Measurements from ENCODE around the gene PAPPA. TPM values are rescaled to one million over a fixed set of nuclear protein-coding genes. Genes with fewer than 3 reads are reported as not detected.

Gene PAPPA
- total RNA-seq, 1 experiment from 2014 or later = 0.22 TPM

DNA sequence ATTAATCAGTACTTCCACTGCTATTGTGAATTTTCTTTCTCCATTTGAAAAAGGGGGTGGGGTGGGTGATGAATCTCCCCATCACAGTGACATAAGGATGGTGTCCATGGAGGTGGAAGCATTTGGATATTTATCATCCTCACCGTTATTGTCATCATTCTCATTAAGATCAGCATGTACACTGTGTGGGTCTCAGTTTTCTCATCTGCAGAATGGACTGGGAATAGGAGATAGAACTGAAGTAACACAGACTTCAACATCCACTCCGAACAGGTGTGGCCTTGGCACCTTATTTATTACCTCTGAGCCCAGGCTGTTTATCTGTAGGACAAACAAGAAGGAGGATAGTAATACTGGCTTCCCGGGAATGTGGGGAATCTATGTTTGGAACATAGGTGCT is 165.9 kb downstream of the PAPPA start (continued):
- TF ChIP-seq SMAD3 (CRISPR knock-in tag; IDR thresholded peaks at IDR 0.05; ENCODE audit: borderline replicate concordance) = no peak
- no peak for TF ChIP-seq MYBL2 (CRISPR knock-in tag; IDR thresholded peaks at IDR 0.05)
- TF ChIP-seq, protein P1, sequence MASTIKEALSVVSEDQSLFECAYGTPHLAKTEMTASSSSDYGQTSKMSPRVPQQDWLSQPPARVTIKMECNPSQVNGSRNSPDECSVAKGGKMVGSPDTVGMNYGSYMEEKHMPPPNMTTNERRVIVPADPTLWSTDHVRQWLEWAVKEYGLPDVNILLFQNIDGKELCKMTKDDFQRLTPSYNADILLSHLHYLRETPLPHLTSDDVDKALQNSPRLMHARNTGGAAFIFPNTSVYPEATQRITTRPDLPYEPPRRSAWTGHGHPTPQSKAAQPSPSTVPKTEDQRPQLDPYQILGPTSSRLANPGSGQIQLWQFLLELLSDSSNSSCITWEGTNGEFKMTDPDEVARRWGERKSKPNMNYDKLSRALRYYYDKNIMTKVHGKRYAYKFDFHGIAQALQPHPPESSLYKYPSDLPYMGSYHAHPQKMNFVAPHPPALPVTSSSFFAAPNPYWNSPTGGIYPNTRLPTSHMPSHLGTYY (CRISPR knock-in tag; IDR thresholded peaks at IDR 0.05) = no peak
- TF ChIP-seq, protein P2, sequence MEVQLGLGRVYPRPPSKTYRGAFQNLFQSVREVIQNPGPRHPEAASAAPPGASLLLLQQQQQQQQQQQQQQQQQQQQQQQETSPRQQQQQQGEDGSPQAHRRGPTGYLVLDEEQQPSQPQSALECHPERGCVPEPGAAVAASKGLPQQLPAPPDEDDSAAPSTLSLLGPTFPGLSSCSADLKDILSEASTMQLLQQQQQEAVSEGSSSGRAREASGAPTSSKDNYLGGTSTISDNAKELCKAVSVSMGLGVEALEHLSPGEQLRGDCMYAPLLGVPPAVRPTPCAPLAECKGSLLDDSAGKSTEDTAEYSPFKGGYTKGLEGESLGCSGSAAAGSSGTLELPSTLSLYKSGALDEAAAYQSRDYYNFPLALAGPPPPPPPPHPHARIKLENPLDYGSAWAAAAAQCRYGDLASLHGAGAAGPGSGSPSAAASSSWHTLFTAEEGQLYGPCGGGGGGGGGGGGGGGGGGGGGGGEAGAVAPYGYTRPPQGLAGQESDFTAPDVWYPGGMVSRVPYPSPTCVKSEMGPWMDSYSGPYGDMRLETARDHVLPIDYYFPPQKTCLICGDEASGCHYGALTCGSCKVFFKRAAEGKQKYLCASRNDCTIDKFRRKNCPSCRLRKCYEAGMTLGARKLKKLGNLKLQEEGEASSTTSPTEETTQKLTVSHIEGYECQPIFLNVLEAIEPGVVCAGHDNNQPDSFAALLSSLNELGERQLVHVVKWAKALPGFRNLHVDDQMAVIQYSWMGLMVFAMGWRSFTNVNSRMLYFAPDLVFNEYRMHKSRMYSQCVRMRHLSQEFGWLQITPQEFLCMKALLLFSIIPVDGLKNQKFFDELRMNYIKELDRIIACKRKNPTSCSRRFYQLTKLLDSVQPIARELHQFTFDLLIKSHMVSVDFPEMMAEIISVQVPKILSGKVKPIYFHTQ (CRISPR knock-in tag; IDR thresholded peaks at IDR 0.05) = no peak

DNA sequence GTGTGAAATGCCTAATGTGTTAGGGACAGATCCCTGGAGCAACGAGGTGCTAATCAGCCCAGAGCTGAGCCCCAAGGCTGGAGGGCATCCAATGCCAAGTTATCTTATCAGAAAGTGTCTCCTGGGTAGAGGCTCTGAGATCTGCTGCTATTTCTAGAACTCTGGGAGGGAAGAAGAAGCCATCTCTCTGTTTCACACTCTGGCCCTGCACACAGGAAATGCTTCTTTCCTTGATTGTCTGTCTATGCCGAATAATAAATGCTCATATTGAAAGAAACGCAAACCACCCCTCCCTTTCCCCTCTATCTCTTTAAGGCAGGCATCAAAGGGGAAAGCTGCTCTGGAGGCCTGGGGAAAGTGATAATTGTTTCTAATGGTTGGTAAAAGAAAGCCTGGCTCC is 166.7 kb downstream of the PAPPA start:
- Mint-ChIP-seq H3K36me3 (no peaks in the 10 kb centered on the region), H3K27ac (no peak overlapping the region), H3K27me3 (ENCODE audit: low read depth) (peaks cover 11% of the 10 kb centered on the region; the same call in 1 of the 2 replicates), H3K4me3 (no peak overlapping the region), H3K9me3 (no peaks in the 10 kb centered on the region), H3K4me1 (peaks cover 20% of the 10 kb centered on the region)
- ChIA-PET POLR2A (no interaction called here), CTCF (no interaction called here)
- TF ChIP-seq, protein P3, sequence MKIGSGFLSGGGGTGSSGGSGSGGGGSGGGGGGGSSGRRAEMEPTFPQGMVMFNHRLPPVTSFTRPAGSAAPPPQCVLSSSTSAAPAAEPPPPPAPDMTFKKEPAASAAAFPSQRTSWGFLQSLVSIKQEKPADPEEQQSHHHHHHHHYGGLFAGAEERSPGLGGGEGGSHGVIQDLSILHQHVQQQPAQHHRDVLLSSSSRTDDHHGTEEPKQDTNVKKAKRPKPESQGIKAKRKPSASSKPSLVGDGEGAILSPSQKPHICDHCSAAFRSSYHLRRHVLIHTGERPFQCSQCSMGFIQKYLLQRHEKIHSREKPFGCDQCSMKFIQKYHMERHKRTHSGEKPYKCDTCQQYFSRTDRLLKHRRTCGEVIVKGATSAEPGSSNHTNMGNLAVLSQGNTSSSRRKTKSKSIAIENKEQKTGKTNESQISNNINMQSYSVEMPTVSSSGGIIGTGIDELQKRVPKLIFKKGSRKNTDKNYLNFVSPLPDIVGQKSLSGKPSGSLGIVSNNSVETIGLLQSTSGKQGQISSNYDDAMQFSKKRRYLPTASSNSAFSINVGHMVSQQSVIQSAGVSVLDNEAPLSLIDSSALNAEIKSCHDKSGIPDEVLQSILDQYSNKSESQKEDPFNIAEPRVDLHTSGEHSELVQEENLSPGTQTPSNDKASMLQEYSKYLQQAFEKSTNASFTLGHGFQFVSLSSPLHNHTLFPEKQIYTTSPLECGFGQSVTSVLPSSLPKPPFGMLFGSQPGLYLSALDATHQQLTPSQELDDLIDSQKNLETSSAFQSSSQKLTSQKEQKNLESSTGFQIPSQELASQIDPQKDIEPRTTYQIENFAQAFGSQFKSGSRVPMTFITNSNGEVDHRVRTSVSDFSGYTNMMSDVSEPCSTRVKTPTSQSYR (CRISPR knock-in tag; IDR thresholded peaks at IDR 0.05) = no peak
- no peak for TF ChIP-seq ELF4 (CRISPR knock-in tag; IDR thresholded peaks at IDR 0.05; ENCODE audit: low read depth)
- TF ChIP-seq ZNF671 (CRISPR knock-in tag; IDR thresholded peaks at IDR 0.05) = no peak
- TF ChIP-seq FOXJ3 (CRISPR knock-in tag; IDR thresholded peaks at IDR 0.05; ENCODE audit: borderline replicate concordance) = no peak
- no peak for TF ChIP-seq MYBL2 (CRISPR knock-in tag; IDR thresholded peaks at IDR 0.05)
- TF ChIP-seq ZNF423 (CRISPR knock-in tag; IDR thresholded peaks at IDR 0.05) = no peak
- TF ChIP-seq NR1H2 (CRISPR knock-in tag; IDR thresholded peaks at IDR 0.05) = no peak
- TF ChIP-seq, protein P1 (CRISPR knock-in tag; IDR thresholded peaks at IDR 0.05) = no peak
- TF ChIP-seq, protein P4, sequence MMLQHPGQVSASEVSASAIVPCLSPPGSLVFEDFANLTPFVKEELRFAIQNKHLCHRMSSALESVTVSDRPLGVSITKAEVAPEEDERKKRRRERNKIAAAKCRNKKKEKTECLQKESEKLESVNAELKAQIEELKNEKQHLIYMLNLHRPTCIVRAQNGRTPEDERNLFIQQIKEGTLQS (CRISPR knock-in tag; conservative IDR thresholded peaks at IDR 0.05) = no peak
- no peak for TF ChIP-seq OVOL2 (CRISPR knock-in tag; IDR thresholded peaks at IDR 0.05; ENCODE audit: borderline replicate concordance)
- no peak for TF ChIP-seq ESRRA (CRISPR knock-in tag; IDR thresholded peaks at IDR 0.05; ENCODE audit: borderline replicate concordance)
- no peak for TF ChIP-seq ZNF416 (CRISPR knock-in tag; IDR thresholded peaks at IDR 0.05)
- TF ChIP-seq, protein P5, sequence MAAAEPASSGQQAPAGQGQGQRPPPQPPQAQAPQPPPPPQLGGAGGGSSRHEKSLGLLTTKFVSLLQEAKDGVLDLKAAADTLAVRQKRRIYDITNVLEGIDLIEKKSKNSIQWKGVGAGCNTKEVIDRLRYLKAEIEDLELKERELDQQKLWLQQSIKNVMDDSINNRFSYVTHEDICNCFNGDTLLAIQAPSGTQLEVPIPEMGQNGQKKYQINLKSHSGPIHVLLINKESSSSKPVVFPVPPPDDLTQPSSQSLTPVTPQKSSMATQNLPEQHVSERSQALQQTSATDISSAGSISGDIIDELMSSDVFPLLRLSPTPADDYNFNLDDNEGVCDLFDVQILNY (CRISPR knock-in tag; IDR thresholded peaks at IDR 0.05) = no peak
- TF ChIP-seq ZNF138 (CRISPR knock-in tag; conservative IDR thresholded peaks at IDR 0.05) = no peak
- ATAC-seq = no peak
- no peak for DNase-seq (ENCODE audit: low spot score)

Measured in WTC11 (cell line).